ENCODE measurements around the gene M6PR.

M6PR gene

DNA sequence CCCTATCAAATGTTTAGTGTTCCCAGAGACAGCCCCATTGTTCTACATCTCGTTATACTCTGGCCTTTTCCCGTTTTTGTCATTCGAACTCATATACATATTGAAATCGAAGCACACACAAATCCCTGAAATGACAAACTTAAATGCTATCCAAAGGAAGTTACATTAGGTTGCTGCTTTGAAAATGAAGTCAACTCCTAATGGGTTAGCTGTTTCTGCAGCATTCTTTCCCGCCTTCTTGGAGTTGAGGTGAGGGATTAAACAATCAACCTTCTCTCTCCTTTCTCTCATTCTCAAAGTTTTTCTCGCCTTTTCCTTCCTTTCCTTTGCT is 35.8 kb downstream of the M6PR start:
- H4K91ac ChIP-seq (ENCODE audit: low read depth, low read length, poor library complexity) = no peak overlapping the region
- no peak overlapping the region for H3K23ac ChIP-seq (ENCODE audit: low read depth, low read length, poor library complexity)
- H2AFZ ChIP-seq (ENCODE audit: low read length) = peak overlapping the region; percentile 86
- H2BK120ac ChIP-seq (ENCODE audit: low read depth, low read length) = no peak overlapping the region
- H2BK12ac ChIP-seq (ENCODE audit: low read length) = no peak overlapping the region
- no peak overlapping the region for H2BK5ac ChIP-seq (ENCODE audit: low read length)
- no peak overlapping the region for H3K4ac ChIP-seq (ENCODE audit: low read length)
- no peak for DNase-seq (ENCODE audit: low spot score)
- H3K9me3 ChIP-seq (replicated peaks in 1 of 2; ENCODE audit: control insufficient read depth in 2 of 2, insufficient read depth in 1 of 2, low read depth in 1 of 2, low read length in 2 of 2) = no peaks in the 10 kb centered on the region
- no peak overlapping the region for H3K14ac ChIP-seq (ENCODE audit: low read length)
- H3K4me3 ChIP-seq (ENCODE audit: low read length in 2 of 2) = peak overlapping the region; percentile 55 to 75
- peak overlapping the region; percentile 79 for H3K9ac ChIP-seq (ENCODE audit: low read depth, low read length, poor library complexity)
- H3K27me3 ChIP-seq (ENCODE audit: control insufficient read depth in 3 of 3, insufficient read depth in 3 of 3, low read depth in 1 of 3, low read length in 3 of 3) = no peaks in the 10 kb centered on the region
- peaks cover 6 to 16% of the 10 kb centered on the region in 2 donors for H3K4me1 ChIP-seq (ENCODE audit: control insufficient read depth in 2 of 2, insufficient read depth in 1 of 2, low read depth in 1 of 2, low read length in 2 of 2)
- H3K36me3 ChIP-seq (replicated peaks in 1 of 2; ENCODE audit: control insufficient read depth in 2 of 2, insufficient read depth in 2 of 2, low read length in 2 of 2) = peaks cover under 1 to 11% of the 10 kb centered on the region in 2 donors
- no peak overlapping the region for H2BK15ac ChIP-seq (ENCODE audit: low read length)
- H3K4me2 ChIP-seq (ENCODE audit: insufficient read depth, low read length, poor library complexity, severe bottlenecking) = peak overlapping the region; percentile 66
- 100% methylated on average over 1 of the region's 6 CpGs; no CpG with 5 or more reads in 1 of the 2 donors for WGBS, 2 donors (ENCODE audit: extremely low coverage in 2 of 2, insufficient read length in 2 of 2, insufficient replicate concordance in 1 of 2)
- no peak overlapping the region for H2AK5ac ChIP-seq (ENCODE audit: low read depth, low read length)
- H3K27ac ChIP-seq (replicated peaks; ENCODE audit: low read length) = peak overlapping the region; percentile 95
- H3K18ac ChIP-seq (ENCODE audit: low read length) = no peak overlapping the region
- H3K79me1 ChIP-seq (ENCODE audit: low read depth, low read length) = peaks cover under 1% of the 10 kb centered on the region
- H4K8ac ChIP-seq (ENCODE audit: low read depth, low read length) = no peak overlapping the region

GRCh38 chr12:8912914-8913313 is 36.5 kb downstream of the M6PR start:
- Histone ChIP-seq H3K9ac (ENCODE audit: low read depth, low read length, poor library complexity) (no peak overlapping the region), H2BK15ac (ENCODE audit: low read length) (no peak overlapping the region), H3K4me1 (ENCODE audit: control insufficient read depth in 2 of 2, insufficient read depth in 1 of 2, low read depth in 1 of 2, low read length in 2 of 2) (peaks cover 6 to 16% of the 10 kb centered on the region in 2 donors), H2BK5ac (ENCODE audit: low read length) (no peak overlapping the region), H2BK120ac (ENCODE audit: low read depth, low read length) (no peak overlapping the region), H3K23ac (ENCODE audit: low read depth, low read length, poor library complexity) (no peak overlapping the region), H3K4ac (ENCODE audit: low read length) (no peak overlapping the region), H3K9me3 (replicated peaks in 1 of 2; ENCODE audit: control insufficient read depth in 2 of 2, insufficient read depth in 1 of 2, low read depth in 1 of 2, low read length in 2 of 2) (no peaks in the 10 kb centered on the region), H3K79me1 (ENCODE audit: low read depth, low read length) (no peaks in the 10 kb centered on the region), H2AFZ (ENCODE audit: low read length) (peak overlapping the region; percentile 86), H3K4me3 (ENCODE audit: low read length in 2 of 2) (peak overlapping the region in 1 of 2 donors; percentile 55), H4K8ac (ENCODE audit: low read depth, low read length) (no peak overlapping the region), H3K36me3 (replicated peaks in 1 of 2; ENCODE audit: control insufficient read depth in 2 of 2, insufficient read depth in 2 of 2, low read length in 2 of 2) (peaks cover 0 to 5% of the 10 kb centered on the region in 2 donors), H2AK5ac (ENCODE audit: low read depth, low read length) (no peak overlapping the region), H3K4me2 (ENCODE audit: insufficient read depth, low read length, poor library complexity, severe bottlenecking) (peak overlapping the region; percentile 19), H2BK12ac (ENCODE audit: low read length) (no peak overlapping the region), H3K14ac (ENCODE audit: low read length) (no peak overlapping the region), H3K27me3 (ENCODE audit: control insufficient read depth in 3 of 3, insufficient read depth in 3 of 3, low read depth in 1 of 3, low read length in 3 of 3) (no peaks in the 10 kb centered on the region), H4K91ac (ENCODE audit: low read depth, low read length, poor library complexity) (no peak overlapping the region), H3K18ac (ENCODE audit: low read length) (no peak overlapping the region), H3K27ac (replicated peaks; ENCODE audit: low read length) (peak overlapping the region; percentile 95)
- WGBS, 2 donors (ENCODE audit: extremely low coverage in 2 of 2, insufficient read length in 2 of 2, insufficient replicate concordance in 1 of 2) = no CpG with 5 or more reads among the region's 9 CpGs
- DNase-seq (ENCODE audit: low spot score) = no peak

DNA sequence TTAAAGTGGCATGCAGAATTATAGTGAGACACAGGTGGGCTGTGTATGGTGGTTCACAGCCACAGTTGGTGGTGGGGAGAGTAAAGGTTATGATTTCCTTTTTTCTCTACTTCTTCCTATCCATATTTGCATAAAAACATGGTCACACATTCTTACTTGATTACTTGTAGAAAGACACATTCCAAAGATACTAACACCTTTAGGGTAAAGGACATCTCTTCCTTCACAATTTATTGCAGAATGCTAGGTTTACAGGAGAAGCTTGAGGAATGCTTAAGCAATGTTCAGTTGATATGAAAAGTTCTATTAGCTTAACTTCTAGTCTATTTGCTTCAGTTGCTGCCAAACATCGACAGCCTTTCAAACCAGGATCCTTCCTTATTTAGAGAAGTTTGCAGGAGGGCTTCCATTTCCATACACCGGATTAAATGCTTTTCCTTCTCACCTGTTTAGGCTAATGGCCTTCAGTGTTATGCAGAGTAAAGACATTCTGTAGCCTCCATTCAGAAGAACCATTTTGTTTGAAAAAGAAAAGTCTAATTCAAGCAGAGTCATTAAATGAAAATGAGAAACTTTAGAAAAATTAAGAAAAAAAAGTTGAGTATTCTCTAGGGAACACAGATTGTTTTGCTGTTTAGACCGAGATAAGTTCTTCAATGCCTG is 37.7 kb downstream of the M6PR start:
- H2BK12ac ChIP-seq (ENCODE audit: low read length) = no peak overlapping the region
- H2BK15ac ChIP-seq (ENCODE audit: low read length) = no peak overlapping the region
- H4K91ac ChIP-seq (ENCODE audit: low read depth, low read length, poor library complexity) = no peak overlapping the region
- H3K27ac ChIP-seq (replicated peaks; ENCODE audit: low read length) = no peak overlapping the region
- no peak overlapping the region for H3K23ac ChIP-seq (ENCODE audit: low read depth, low read length, poor library complexity)
- no peaks in the 10 kb centered on the region for H3K9me3 ChIP-seq (replicated peaks in 1 of 2; ENCODE audit: control insufficient read depth in 2 of 2, insufficient read depth in 1 of 2, low read depth in 1 of 2, low read length in 2 of 2)
- H3K4ac ChIP-seq (ENCODE audit: low read length) = no peak overlapping the region
- H4K8ac ChIP-seq (ENCODE audit: low read depth, low read length) = no peak overlapping the region
- H3K4me1 ChIP-seq (ENCODE audit: control insufficient read depth in 2 of 2, insufficient read depth in 1 of 2, low read depth in 1 of 2, low read length in 2 of 2) = peaks cover 5 to 21% of the 10 kb centered on the region in 2 donors
- no peak overlapping the region for H3K9ac ChIP-seq (ENCODE audit: low read depth, low read length, poor library complexity)
- no peaks in the 10 kb centered on the region for H3K79me1 ChIP-seq (ENCODE audit: low read depth, low read length)
- no peak overlapping the region for H3K4me2 ChIP-seq (ENCODE audit: insufficient read depth, low read length, poor library complexity, severe bottlenecking)
- H3K27me3 ChIP-seq (ENCODE audit: control insufficient read depth in 3 of 3, insufficient read depth in 3 of 3, low read depth in 1 of 3, low read length in 3 of 3) = no peaks in the 10 kb centered on the region
- H3K14ac ChIP-seq (ENCODE audit: low read length) = no peak overlapping the region
- no CpG with 5 or more reads among the region's 3 CpGs for WGBS, 2 donors (ENCODE audit: extremely low coverage in 2 of 2, insufficient read length in 2 of 2, insufficient replicate concordance in 1 of 2)
- DNase-seq (ENCODE audit: low spot score) = no peak
- no peak overlapping the region for H3K4me3 ChIP-seq (ENCODE audit: low read length in 2 of 2)
- no peak overlapping the region for H2BK120ac ChIP-seq (ENCODE audit: low read depth, low read length)
- H3K18ac ChIP-seq (ENCODE audit: low read length) = no peak overlapping the region
- H2AFZ ChIP-seq (ENCODE audit: low read length) = no peak overlapping the region
- no peaks in the 10 kb centered on the region for H3K36me3 ChIP-seq (replicated peaks in 1 of 2; ENCODE audit: control insufficient read depth in 2 of 2, insufficient read depth in 2 of 2, low read length in 2 of 2)
- no peak overlapping the region for H2AK5ac ChIP-seq (ENCODE audit: low read depth, low read length)
- H2BK5ac ChIP-seq (ENCODE audit: low read length) = no peak overlapping the region

GRCh38 chr12:8909752-8910151 is 39.7 kb downstream of the M6PR start:
- H3K14ac ChIP-seq (ENCODE audit: low read length) = no peak overlapping the region
- H2AK5ac ChIP-seq (ENCODE audit: low read depth, low read length) = no peak overlapping the region
- H3K4me2 ChIP-seq (ENCODE audit: insufficient read depth, low read length, poor library complexity, severe bottlenecking) = no peak overlapping the region
- no peak overlapping the region for H2BK12ac ChIP-seq (ENCODE audit: low read length)
- no peaks in the 10 kb centered on the region for H3K36me3 ChIP-seq (replicated peaks in 1 of 2; ENCODE audit: control insufficient read depth in 2 of 2, insufficient read depth in 2 of 2, low read length in 2 of 2)
- H3K9me3 ChIP-seq (replicated peaks in 1 of 2; ENCODE audit: control insufficient read depth in 2 of 2, insufficient read depth in 1 of 2, low read depth in 1 of 2, low read length in 2 of 2) = no peaks in the 10 kb centered on the region
- H4K8ac ChIP-seq (ENCODE audit: low read depth, low read length) = no peak overlapping the region
- no peak overlapping the region for H4K91ac ChIP-seq (ENCODE audit: low read depth, low read length, poor library complexity)
- H3K4ac ChIP-seq (ENCODE audit: low read length) = no peak overlapping the region
- H2BK5ac ChIP-seq (ENCODE audit: low read length) = no peak overlapping the region
- H3K18ac ChIP-seq (ENCODE audit: low read length) = no peak overlapping the region
- no CpG with 5 or more reads among the region's 5 CpGs for WGBS, 2 donors (ENCODE audit: extremely low coverage in 2 of 2, insufficient read length in 2 of 2, insufficient replicate concordance in 1 of 2)
- H2BK120ac ChIP-seq (ENCODE audit: low read depth, low read length) = no peak overlapping the region
- no peak overlapping the region for H3K4me3 ChIP-seq (ENCODE audit: low read length in 2 of 2)
- no peak overlapping the region for H3K9ac ChIP-seq (ENCODE audit: low read depth, low read length, poor library complexity)
- no peak overlapping the region for H2AFZ ChIP-seq (ENCODE audit: low read length)
- DNase-seq (ENCODE audit: low spot score) = no peak
- peaks cover 7 to 17% of the 10 kb centered on the region in 2 donors for H3K4me1 ChIP-seq (ENCODE audit: control insufficient read depth in 2 of 2, insufficient read depth in 1 of 2, low read depth in 1 of 2, low read length in 2 of 2)
- H2BK15ac ChIP-seq (ENCODE audit: low read length) = no peak overlapping the region
- no peaks in the 10 kb centered on the region for H3K79me1 ChIP-seq (ENCODE audit: low read depth, low read length)
- H3K27me3 ChIP-seq (ENCODE audit: control insufficient read depth in 3 of 3, insufficient read depth in 3 of 3, low read depth in 1 of 3, low read length in 3 of 3) = no peaks in the 10 kb centered on the region
- no peak overlapping the region for H3K27ac ChIP-seq (replicated peaks; ENCODE audit: low read length)
- no peak overlapping the region for H3K23ac ChIP-seq (ENCODE audit: low read depth, low read length, poor library complexity)

Data from neuronal stem cell (in vitro differentiated cells).